ENCODE data around the gene RNF5.

DNA sequence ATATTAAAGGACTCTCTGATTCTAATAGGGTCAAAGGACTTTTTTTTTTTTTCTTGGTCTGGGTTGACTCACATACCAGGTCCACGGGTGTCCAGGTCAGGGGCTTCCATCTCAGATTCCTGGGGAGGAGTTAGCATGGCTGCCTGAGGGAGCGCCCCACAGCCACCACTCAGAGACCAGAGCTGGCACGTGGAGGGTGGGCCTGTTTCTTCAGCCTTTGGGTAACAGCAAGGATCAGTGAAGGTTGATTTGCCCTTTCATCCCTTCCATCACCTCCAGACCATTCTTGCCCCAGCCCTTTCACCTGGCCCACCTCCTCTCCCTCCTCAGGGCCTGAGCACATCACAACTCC, 20.1 kb downstream of the RNF5 start:
- TF ChIP-seq POLR2A (IDR thresholded peaks at IDR 0.05) = no peak
- TF ChIP-seq CTCF (IDR thresholded peaks at IDR 0.05) = no peak

Measured in testis (tissue), 2 donors.